Stimulated activated CD4-positive, alpha-beta T cell treated with anti-CD3 and anti-CD28 coated beads, TNF-alpha, amount 100 ng/mL, for 24 hours (primary cell): ENCODE measurements around the gene TTLL10.

Experiments
- DNase-seq, 3 experiments: peaks; one replicate each; pipeline ENCODE4 v3.0.0-alpha.2; 2020; ENCODE audit warnings: low read depth in 3 of 3

TTLL10 gene

GRCh38 chr1:1221887-1222574, 48.4 kb downstream of the TTLL10 start:
- DNase-seq = no peak

GRCh38 chr1:1222575-1223225, 49.0 kb downstream of the TTLL10 start:
- no peak for DNase-seq

GRCh38 chr1:1223321-1223720, 49.6 kb downstream of the TTLL10 start:
- no peak for DNase-seq

GRCh38 chr1:1223891-1224290, 50.2 kb downstream of the TTLL10 start:
- DNase-seq = no peak

- DNase-seq = no peak
Measured at GRCh38 chr1:1225238-1225845, 51.7 kb downstream of the TTLL10 start.

- no peak for DNase-seq
Measured at GRCh38 chr1:1225913-1226312, 52.2 kb downstream of the TTLL10 start.

GRCh38 chr1:1226566-1227362, 53.1 kb downstream of the TTLL10 start:
- DNase-seq = no peak

GRCh38 chr1:1227386-1227785, 53.7 kb downstream of the TTLL10 start:
- no peak for DNase-seq

- DNase-seq = no peak
Measured at GRCh38 chr1:1228187-1228586, 54.5 kb downstream of the TTLL10 start.

GRCh38 chr1:1228596-1229321, 55.1 kb downstream of the TTLL10 start:
- DNase-seq = no peak

- no peak for DNase-seq
Measured at GRCh38 chr1:1229770-1230169, 56.1 kb downstream of the TTLL10 start.

GRCh38 chr1:1230656-1231399, 57.1 kb downstream of the TTLL10 start:
- no peak for DNase-seq

GRCh38 chr1:1231400-1232207, 57.9 kb downstream of the TTLL10 start, which contains the start of gene SDF4:
Gene SDF4 (minus strand): TSS chr1:1232001. CDS start chr1:1228772, 3,229 bp downstream.
- DNase-seq = peak; percentile 91 to 95 (median 92)

GRCh38 chr1:1232208-1232795, 58.6 kb downstream of the TTLL10 start, which contains the start of gene B3GALT6:
Gene B3GALT6 (plus strand): TSS chr1:1232237. CDS start chr1:1232279, 42 bp downstream.
- no peak for DNase-seq

- no peak for DNase-seq
Measured at GRCh38 chr1:1232796-1233566, 59.3 kb downstream of the TTLL10 start.

- no peak for DNase-seq
Measured at GRCh38 chr1:1233567-1233892, 59.9 kb downstream of the TTLL10 start.

GRCh38 chr1:1234180-1234808, 60.6 kb downstream of the TTLL10 start:
- DNase-seq = no peak

- DNase-seq = no peak
Measured at GRCh38 chr1:1235016-1235744, 61.5 kb downstream of the TTLL10 start.
